HEK293 (cell line): ENCODE results near the gene SLC16A4.
A peak's percentile ranks its signal among the peaks of the same experiment; 100 is the strongest.

ENCODE experiments used
- CTCF ChIA-PET: fragments of 350-600 bp; formaldehyde crosslinking; extraction: SDS; loops from one replicate; lab custom pipeline; 2021; ENCODE audit warnings: antibody characterized with exemption; lab: Yijun Ruan, JAX
- POLR2A ChIA-PET: fragments of 300-600 bp; formaldehyde crosslinking; extraction: SDS; loops from one replicate; lab custom pipeline; 2020; ENCODE audit warnings: antibody characterized with exemption, inconsistent platforms; lab: Yijun Ruan, JAX
- H3K27ac ChIP-seq: fragments of 200-500 bp; sonication (Bioruptor generic); 2 replicates; pipeline ENCODE4 v1.5.1; 2014; ENCODE audit warnings: low read depth, low read length, control low read depth, inconsistent platforms; ENCODE audit errors: extremely low read depth
- H3K36me3 ChIP-seq, 2 experiments: fragments of 200-500 bp in 1 of 2; sonication (Bioruptor generic) in 1 of 2; 1 replicate in 1 of 2; 2 replicates in 1 of 2; pipeline ENCODE4 v1.5.1; 2014 to 2017; ENCODE audit warnings: inconsistent platforms in 2 of 2, low read length in 2 of 2; ENCODE audit not compliant: control insufficient read depth in 2 of 2, insufficient read depth in 1 of 2
- H3K4me1 ChIP-seq: fragments of 200-500 bp; sonication (Bioruptor generic); 2 replicates; pipeline ENCODE4 v1.5.1; 2014; ENCODE audit warnings: mild to moderate bottlenecking, low read length, inconsistent platforms; ENCODE audit not compliant: control insufficient read depth, insufficient read depth
- H3K4me3 ChIP-seq: 2 replicates; pipeline ENCODE4 v1.5.1; 2011; ENCODE audit warnings: low read depth, mild to moderate bottlenecking, control low read depth, low read length, moderate library complexity
- H3K9me3 ChIP-seq: fragments of 200-500 bp; sonication (Bioruptor generic); 2 replicates; pipeline ENCODE4 v1.5.1; 2014; ENCODE audit warnings: low read depth, low read length, inconsistent platforms; ENCODE audit not compliant: control insufficient read depth, insufficient read depth
- GLI4 ChIP-seq: fragments of 450-650 bp; formaldehyde crosslinking; IDR thresholded peaks from 2 replicates; pipeline ENCODE4 v1.5.1; 2016; ENCODE audit warnings: missing biosample characterization, missing genetic modification characterization
- KLF10 ChIP-seq: fragments of 450-650 bp; IDR thresholded peaks from 2 replicates; pipeline ENCODE4 v1.5.1; 2018; ENCODE audit warnings: missing biosample characterization, mild to moderate bottlenecking, missing genetic modification characterization
- MZF1 ChIP-seq: fragments of 450-650 bp; formaldehyde crosslinking; IDR thresholded peaks from 2 replicates; pipeline ENCODE4 v1.5.1; 2017; ENCODE audit warnings: missing biosample characterization, missing genetic modification characterization, borderline replicate concordance
- TCF7L2 ChIP-seq: IDR thresholded peaks from 2 replicates; pipeline ENCODE4 v1.6.1; 2011; ENCODE audit warnings: low read depth, mild to moderate bottlenecking, inconsistent platforms, low read length, moderate library complexity, borderline replicate concordance
- TSHZ1 ChIP-seq: fragments of 450-650 bp; formaldehyde crosslinking; IDR thresholded peaks from 2 replicates; pipeline ENCODE4 v1.5.1; 2016; ENCODE audit warnings: missing biosample characterization, missing genetic modification characterization, borderline replicate concordance
- ZBTB17 ChIP-seq: fragments of 450-650 bp; formaldehyde crosslinking; IDR thresholded peaks from 2 replicates; pipeline ENCODE4 v1.5.1; 2016; ENCODE audit warnings: missing biosample characterization, missing genetic modification characterization
- ZBTB8A ChIP-seq: fragments of 450-650 bp; formaldehyde crosslinking; IDR thresholded peaks from 2 replicates; pipeline ENCODE4 v1.5.1; 2016; ENCODE audit warnings: missing biosample characterization, missing genetic modification characterization
- ZEB2 ChIP-seq: fragments of 450-650 bp; formaldehyde crosslinking; IDR thresholded peaks from 2 replicates; pipeline ENCODE4 v1.5.1; 2016; ENCODE audit warnings: missing biosample characterization, missing genetic modification characterization
- ZFP37 ChIP-seq: fragments of 450-650 bp; formaldehyde crosslinking; IDR thresholded peaks from 2 replicates; pipeline ENCODE4 v1.5.1; 2016; ENCODE audit warnings: missing biosample characterization, missing genetic modification characterization
- ZNF140 ChIP-seq: fragments of 450-650 bp; formaldehyde crosslinking; IDR thresholded peaks from 2 replicates; pipeline ENCODE4 v1.5.1; 2016; ENCODE audit warnings: missing biosample characterization, missing genetic modification characterization
- ZNF169 ChIP-seq: fragments of 450-650 bp; formaldehyde crosslinking; IDR thresholded peaks from 2 replicates; pipeline ENCODE4 v1.5.1; 2016; ENCODE audit warnings: missing biosample characterization, missing genetic modification characterization
- ZNF175 ChIP-seq: fragments of 450-650 bp; formaldehyde crosslinking; IDR thresholded peaks from 2 replicates; pipeline ENCODE4 v1.5.1; 2016; ENCODE audit warnings: missing biosample characterization, missing genetic modification characterization
- ZNF280C ChIP-seq: fragments of 450-650 bp; formaldehyde crosslinking; IDR thresholded peaks from 2 replicates; pipeline ENCODE4 v1.5.1; 2016; ENCODE audit warnings: missing biosample characterization, missing genetic modification characterization
- ZNF311 ChIP-seq: fragments of 450-650 bp; formaldehyde crosslinking; IDR thresholded peaks from 2 replicates; pipeline ENCODE4 v1.5.1; 2017; ENCODE audit warnings: missing biosample characterization, missing genetic modification characterization, borderline replicate concordance
- ZNF426 ChIP-seq: fragments of 450-650 bp; formaldehyde crosslinking; IDR thresholded peaks from 2 replicates; pipeline ENCODE4 v1.5.1; 2017; ENCODE audit warnings: missing biosample characterization, missing genetic modification characterization, mild to moderate bottlenecking, inconsistent platforms, moderate library complexity
- ZNF48 ChIP-seq: fragments of 450-650 bp; formaldehyde crosslinking; IDR thresholded peaks from 2 replicates; pipeline ENCODE4 v1.5.1; 2016; ENCODE audit warnings: missing biosample characterization, missing genetic modification characterization
- ZNF510 ChIP-seq: fragments of 450-650 bp; formaldehyde crosslinking; IDR thresholded peaks from 2 replicates; pipeline ENCODE4 v1.5.1; 2018; ENCODE audit warnings: mild to moderate bottlenecking, missing genetic modification characterization, missing biosample characterization; ENCODE audit not compliant: insufficient replicate concordance
- ZNF623 ChIP-seq: fragments of 450-650 bp; formaldehyde crosslinking; IDR thresholded peaks from 2 replicates; pipeline ENCODE4 v1.5.1; 2016; ENCODE audit warnings: missing biosample characterization, missing genetic modification characterization
- ZNF626 ChIP-seq: fragments of 450-650 bp; sonication (Bioruptor Pico); formaldehyde crosslinking; IDR thresholded peaks from 2 replicates; pipeline ENCODE4 v1.5.1; 2018; ENCODE audit warnings: missing biosample characterization, missing genetic modification characterization, inconsistent platforms
- ZNF664 ChIP-seq: fragments of 450-650 bp; formaldehyde crosslinking; IDR thresholded peaks from 2 replicates; pipeline ENCODE4 v1.5.1; 2016; ENCODE audit warnings: missing biosample characterization, missing genetic modification characterization
- ZNF776 ChIP-seq: fragments of 450-650 bp; formaldehyde crosslinking; IDR thresholded peaks from 2 replicates; pipeline ENCODE4 v1.5.0; 2017; ENCODE audit warnings: missing biosample characterization, missing genetic modification characterization, borderline replicate concordance
- ZSCAN4 ChIP-seq: fragments of 450-650 bp; formaldehyde crosslinking; IDR thresholded peaks from 2 replicates; pipeline ENCODE4 v1.5.1; 2017; ENCODE audit warnings: missing biosample characterization, missing genetic modification characterization
- ZXDB ChIP-seq: fragments of 450-650 bp; formaldehyde crosslinking; IDR thresholded peaks from 2 replicates; pipeline ENCODE4 v1.5.1; 2016; ENCODE audit warnings: missing biosample characterization, missing genetic modification characterization
- TF ChIP-seq, protein P1 (sequence below): fragments of 450-650 bp; formaldehyde crosslinking; IDR thresholded peaks from 2 replicates; pipeline ENCODE4 v1.5.1; 2016; ENCODE audit warnings: missing biosample characterization, missing genetic modification characterization
- TF ChIP-seq, protein P2 (sequence below): sonication (generic); formaldehyde crosslinking; IDR thresholded peaks from 2 replicates; pipeline ENCODE4 v1.8.1; 2022; ENCODE audit warnings: mild to moderate bottlenecking, moderate library complexity, missing genetic modification reagents

Gene SLC16A4

GRCh38 chr1:110361856-110362255 lies 29.0 kb downstream of the SLC16A4 start:
- peaks cover 55 to 64% of the 10 kb centered on the region in 2 experiments for H3K36me3 ChIP-seq
- H3K27ac ChIP-seq: no peak overlapping the region
- TF ChIP-seq ZNF426 (tag by site-specific recombination) (no peak), ZSCAN4 (tag by site-specific recombination) (no peak), ZNF311 (tag by site-specific recombination) (no peak), MZF1 (tag by site-specific recombination) (no peak), ZNF510 (no peak), ZNF626 (no peak), ZNF169 (tag by site-specific recombination) (no peak), TCF7L2 (no peak), KLF10 (tag by site-specific recombination) (no peak), ZNF280C (tag by site-specific recombination) (no peak)
- TF ChIP-seq, protein P1, sequence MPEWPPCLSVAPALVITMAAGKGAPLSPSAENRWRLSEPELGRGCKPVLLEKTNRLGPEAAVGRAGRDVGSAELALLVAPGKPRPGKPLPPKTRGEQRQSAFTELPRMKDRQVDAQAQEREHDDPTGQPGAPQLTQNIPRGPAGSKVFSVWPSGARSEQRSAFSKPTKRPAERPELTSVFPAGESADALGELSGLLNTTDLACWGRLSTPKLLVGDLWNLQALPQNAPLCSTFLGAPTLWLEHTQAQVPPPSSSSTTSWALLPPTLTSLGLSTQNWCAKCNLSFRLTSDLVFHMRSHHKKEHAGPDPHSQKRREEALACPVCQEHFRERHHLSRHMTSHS (tag by site-specific recombination): no peak
- POLR2A ChIA-PET: no interaction called here
- H3K9me3 ChIP-seq: no peaks in the 10 kb centered on the region
- no peaks in the 10 kb centered on the region for H3K4me1 ChIP-seq
- no peak overlapping the region for H3K4me3 ChIP-seq
- CTCF ChIA-PET: no interaction called here

GRCh38 chr1:110360431-110360830 lies 30.4 kb downstream of the SLC16A4 start:
- TF ChIP-seq ZBTB8A (no peak), ZNF48 (no peak), ZNF510 (no peak), ZNF664 (tag by site-specific recombination) (peak; percentile 21; the same call in 1 of the 2 replicates), ZNF776 (tag by site-specific recombination) (no peak)
- TF ChIP-seq, protein P2, sequence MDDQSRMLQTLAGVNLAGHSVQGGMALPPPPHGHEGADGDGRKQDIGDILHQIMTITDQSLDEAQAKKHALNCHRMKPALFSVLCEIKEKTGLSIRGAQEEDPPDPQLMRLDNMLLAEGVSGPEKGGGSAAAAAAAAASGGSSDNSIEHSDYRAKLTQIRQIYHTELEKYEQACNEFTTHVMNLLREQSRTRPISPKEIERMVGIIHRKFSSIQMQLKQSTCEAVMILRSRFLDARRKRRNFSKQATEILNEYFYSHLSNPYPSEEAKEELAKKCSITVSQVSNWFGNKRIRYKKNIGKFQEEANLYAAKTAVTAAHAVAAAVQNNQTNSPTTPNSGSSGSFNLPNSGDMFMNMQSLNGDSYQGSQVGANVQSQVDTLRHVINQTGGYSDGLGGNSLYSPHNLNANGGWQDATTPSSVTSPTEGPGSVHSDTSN: no peak
- ChIA-PET POLR2A (no interaction called here), CTCF (no interaction called here)
- Histone ChIP-seq H3K9me3 (no peaks in the 10 kb centered on the region), H3K27ac (no peak overlapping the region), H3K36me3 (peaks cover 41 to 64% of the 10 kb centered on the region in 2 experiments), H3K4me3 (no peak overlapping the region), H3K4me1 (no peaks in the 10 kb centered on the region)

DNA sequence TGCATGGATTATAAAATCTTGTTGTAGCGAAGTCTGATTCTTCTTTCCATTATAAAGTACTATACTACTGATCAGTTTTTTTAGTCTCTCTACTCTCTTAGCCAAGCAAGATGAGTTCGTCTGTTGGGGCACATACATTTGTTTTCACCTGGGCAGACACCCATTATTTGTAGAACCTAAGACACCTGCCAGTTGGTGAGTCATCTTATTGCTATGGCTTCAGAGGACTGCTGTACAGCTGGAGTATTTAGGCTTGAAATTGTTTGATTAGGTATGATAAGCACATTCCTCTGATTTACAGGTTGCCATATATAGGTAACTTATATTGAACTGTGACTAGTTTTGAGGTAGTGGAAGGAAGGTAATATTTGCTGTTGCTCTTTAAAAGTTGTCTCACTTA lies 34.4 kb downstream of the SLC16A4 start:
- Histone ChIP-seq H3K36me3 (peaks cover 32 to 46% of the 10 kb centered on the region in 2 experiments), H3K4me1 (no peaks in the 10 kb centered on the region; the same call in 1 of the 2 replicates), H3K9me3 (no peaks in the 10 kb centered on the region), H3K27ac (no peak overlapping the region), H3K4me3 (no peak overlapping the region)
- POLR2A ChIA-PET: no interaction called here
- CTCF ChIA-PET: interaction anchor here (0.7 to 0.8 kb wide), 2 partner anchors 10 to 158 kb away, joined by 3 to 4 read pairs; no protein-coding TSS in a partner anchor
- 0 out of 2 replicates have a peak, but pooled peaks have one; percentile 37 for TF ChIP-seq ZEB2 (tag by site-specific recombination)
- no peak for TF ChIP-seq GLI4 (tag by site-specific recombination)
- TF ChIP-seq ZNF623 (tag by site-specific recombination): no peak
- TF ChIP-seq ZXDB (tag by site-specific recombination): no peak
- TF ChIP-seq ZNF175 (tag by site-specific recombination): no peak
- no peak for TF ChIP-seq ZNF140 (tag by site-specific recombination)
- no peak for TF ChIP-seq ZFP37 (tag by site-specific recombination)
- TF ChIP-seq ZBTB17 (tag by site-specific recombination): no peak
- 0 out of 2 replicates have a peak, but pooled peaks have one; percentile 8 for TF ChIP-seq TSHZ1 (tag by site-specific recombination)
